ENCODE data around the gene HOXC10.
A peak's percentile ranks its signal among the peaks of the same experiment; 100 is the strongest.

HOXC10 gene

GRCh38 chr12:53965281-53966084 lies 19.5 kb upstream of the HOXC10 start:
- DNase-seq, result no peak

- DNase-seq, result no peak
Observed at GRCh38 chr12:53966085-53966384, 18.9 kb upstream of the HOXC10 start.

- DNase-seq, result no peak
Observed at GRCh38 chr12:53966385-53967133, 18.4 kb upstream of the HOXC10 start.

GRCh38 chr12:53967421-53967925 lies 17.5 kb upstream of the HOXC10 start:
- DNase-seq, result no peak

GRCh38 chr12:53968214-53969127 lies 16.5 kb upstream of the HOXC10 start:
- no peak for DNase-seq

- DNase-seq, result no peak
Observed at GRCh38 chr12:53969588-53970259, 15.2 kb upstream of the HOXC10 start.

GRCh38 chr12:53970451-53970850 lies 14.5 kb upstream of the HOXC10 start:
- DNase-seq, result no peak

- no peak for DNase-seq
Observed at GRCh38 chr12:53971129-53971528, 13.8 kb upstream of the HOXC10 start.

- DNase-seq, result no peak
Observed at GRCh38 chr12:53971686-53972085, 13.3 kb upstream of the HOXC10 start.

- DNase-seq, result no peak
Observed at GRCh38 chr12:53972152-53972702, 12.7 kb upstream of the HOXC10 start.

GRCh38 chr12:53972722-53973235 lies 12.2 kb upstream of the HOXC10 start, which contains the start of gene HOXC11:
Gene HOXC11 (plus strand): TSS chr12:53973126. CDS start chr12:53973242, 116 bp downstream.
- no peak for DNase-seq

GRCh38 chr12:53973236-53974042 lies 11.5 kb upstream of the HOXC10 start:
- no peak for DNase-seq

- DNase-seq, result peak; percentile 22
Observed at GRCh38 chr12:53974084-53975063, 10.6 kb upstream of the HOXC10 start, which contains the start of gene HOTAIR. Gene HOTAIR (minus strand): TSS chr12:53974954.

- DNase-seq, result no peak
Observed at GRCh38 chr12:53975064-53975471, 9.9 kb upstream of the HOXC10 start.

GRCh38 chr12:53975479-53976152 lies 9.3 kb upstream of the HOXC10 start:
- no peak for DNase-seq

GRCh38 chr12:53976172-53976822 lies 8.6 kb upstream of the HOXC10 start:
- no peak for DNase-seq

GRCh38 chr12:53976823-53977595 lies 7.9 kb upstream of the HOXC10 start:
- no peak for DNase-seq
